ENCODE measurements around the gene KIAA0825. TPM values are rescaled to one million over a fixed set of nuclear protein-coding genes. Genes with fewer than 3 reads are reported as not detected.

Gene KIAA0825
- total and polyA plus RNA-seq, 2 of the 8 experiments (the other 6 are each of a cell fraction or from before 2014, with no cell fraction given): 0.60 to 1.0 TPM

GRCh38 chr5:94276048-94276447 is 342.4 kb downstream of the KIAA0825 start:
- Histone ChIP-seq H3K27me3 (replicated peaks in 1 of 4; ENCODE audit: control insufficient read depth in 3 of 4, extremely low read depth in 1 of 4, insufficient read depth in 3 of 4, low read length in 3 of 4) (no peaks in the 10 kb centered on the region), H4K8ac (ENCODE audit: extremely low read depth, insufficient read depth, low read length) (no peak overlapping the region), H2BK12ac (ENCODE audit: low read depth, low read length) (no peak overlapping the region), H3K36me3 (ENCODE audit: control insufficient read depth in 2 of 4, insufficient read depth in 4 of 4, low read length in 3 of 4) (no peaks in the 10 kb centered on the region; a peak in 1 of 8 replicates), H3K9me3 (ENCODE audit: insufficient read depth in 2 of 2, low read depth in 1 of 2, low read length in 1 of 2) (no peaks in the 10 kb centered on the region), H3K14ac (ENCODE audit: insufficient read length) (no peak overlapping the region), H3K18ac (ENCODE audit: extremely low read depth, low read length) (no peak overlapping the region), H3K56ac (replicated peaks; ENCODE audit: insufficient read length, low read depth, low read length) (no peak overlapping the region), H4K91ac (replicated peaks; ENCODE audit: insufficient read length, low read length) (no peak overlapping the region), H2BK5ac (ENCODE audit: low read depth, low read length) (no peak overlapping the region), H3K27ac (ENCODE audit: low read depth, low read length) (no peak overlapping the region), H2AFZ (ENCODE audit: low read length) (no peak overlapping the region), H3K79me1 (ENCODE audit: low read depth, low read length) (no peaks in the 10 kb centered on the region), H3K4me2 (ENCODE audit: insufficient read depth in 1 of 2, low read depth in 2 of 2, low read length in 2 of 2) (no peak overlapping the region), H3K79me2 (ENCODE audit: control insufficient read depth in 1 of 2, insufficient read depth in 2 of 2, low read length in 2 of 2) (peaks cover 0 to 85% of the 10 kb centered on the region in 2 experiments; a peak in 2 of 4 replicates), H4K20me1 (replicated peaks in 1 of 2; ENCODE audit: control insufficient read depth in 1 of 2, insufficient read depth in 2 of 2, low read length in 2 of 2) (peaks cover 0 to 2% of the 10 kb centered on the region in 2 experiments), H2BK120ac (replicated peaks; ENCODE audit: low read depth, low read length) (no peak overlapping the region), H2AK5ac (ENCODE audit: low read depth, low read length) (no peak overlapping the region), H3K4ac (replicated peaks; ENCODE audit: insufficient read length, low read depth, low read length) (no peak overlapping the region), H3K9ac (replicated peaks in 1 of 4; ENCODE audit: extremely low read depth in 1 of 4, low read depth in 3 of 4, low read length in 3 of 4) (no peak overlapping the region), H2BK15ac (ENCODE audit: low read length) (no peak overlapping the region), H3K23ac (ENCODE audit: insufficient read length) (no peak overlapping the region), H3K23me2 (ENCODE audit: low read depth, low read length) (no peaks in the 10 kb centered on the region; the same call in 1 of the 2 replicates), H4K5ac (ENCODE audit: insufficient read length, low read depth, low read length) (no peak overlapping the region), H3K4me1 (replicated peaks in 1 of 4; ENCODE audit: control insufficient read depth in 3 of 4, insufficient read depth in 4 of 4, low read length in 3 of 4) (peaks cover 0 to 2% (median 0%) of the 10 kb centered on the region in 4 experiments; a peak in 1 of 7 replicates), H2BK20ac (ENCODE audit: low read length) (no peak overlapping the region), H3K4me3 (ENCODE audit: extremely low read depth in 1 of 4, insufficient read depth in 2 of 4, low read depth in 3 of 4, low read length in 4 of 4) (no peak overlapping the region)
- no peak for FAIRE-seq
- CTCF ChIA-PET (ENCODE audit: partially characterized antibody): interaction anchor here (0.9 to 1.3 kb wide), 2 partner anchors 10 to 190 kb away, joined by 3 to 5 read pairs; no protein-coding TSS in a partner anchor
- TF ChIP-seq YY1 (IDR thresholded peaks at IDR 0.05; ENCODE audit: low read depth, low read length) (no peak), SIN3A (conservative IDR thresholded peaks at IDR 0.05 in 1 of 2, IDR thresholded peaks at IDR 0.05 in 1 of 2; ENCODE audit: low read depth in 1 of 2, low read length in 2 of 2) (no peak), EGR1 (IDR thresholded peaks at IDR 0.05; ENCODE audit: borderline replicate concordance, low read depth, low read length) (no peak), KDM5A (IDR thresholded peaks at IDR 0.05; ENCODE audit: low read length) (no peak), ZNF274 (IDR thresholded peaks at IDR 0.05; ENCODE audit: borderline replicate concordance, extremely low read depth, low read length) (no peak), FOSL1 (IDR thresholded peaks at IDR 0.05; ENCODE audit: insufficient read depth, low read depth, low read length) (no peak), TBP (IDR thresholded peaks at IDR 0.05; ENCODE audit: low read depth, low read length) (no peak)
- no peak for DNase-seq (ENCODE audit: low read depth in 1 of 2, low spot score in 2 of 2)
- POLR2A ChIA-PET (ENCODE audit: partially characterized antibody): interaction anchor here (0.6 kb wide), 1 partner anchor 9 kb away, joined by 3 read pairs; no protein-coding TSS in a partner anchor
- WGBS, 2 experiments (ENCODE audit: extremely low coverage in 1 of 2, insufficient coverage in 1 of 2, insufficient read length in 1 of 2, insufficient replicate concordance in 2 of 2, low coverage in 1 of 2, low lambda C conversion rate in 2 of 2, missing lambda C conversion rate in 1 of 2): 95% methylated on average over 1 of the region's 1 CpG; no CpG with 5 or more reads in 1 of the 2 experiments
